H9 (cell line): ENCODE results near the gene LRRN1. TPM values are rescaled to one million over a fixed set of nuclear protein-coding genes. Genes with fewer than 3 reads are reported as not detected.

Experiments
- DNase-seq: peaks from one replicate; pipeline ENCODE4 v3.0.0-alpha.2; 2017
- H2AFZ ChIP-seq: one replicate; pipeline ENCODE4 v1.6.1; 2013; ENCODE audit warnings: mild to moderate bottlenecking, low read length, control low read depth, moderate library complexity
- H2AK5ac ChIP-seq: 2 replicates; pipeline ENCODE4 v1.6.1; 2013; ENCODE audit warnings: low read length, control low read depth, mixed read lengths; ENCODE audit not compliant: insufficient read length
- H2BK120ac ChIP-seq: one replicate; pipeline ENCODE4 v1.6.1; 2013; ENCODE audit warnings: low read depth, mild to moderate bottlenecking, low read length, control low read depth, inconsistent platforms; ENCODE audit not compliant: poor library complexity, severe bottlenecking
- H2BK12ac ChIP-seq: 2 replicates; pipeline ENCODE4 v1.6.1; 2013; ENCODE audit warnings: low read length, control low read depth, mixed read lengths, low read depth; ENCODE audit not compliant: insufficient read length
- H2BK15ac ChIP-seq: 2 replicates; pipeline ENCODE4 v1.6.1; 2013; ENCODE audit warnings: low read depth, low read length, control low read depth
- H2BK20ac ChIP-seq: one replicate; pipeline ENCODE4 v1.6.1; 2013; ENCODE audit warnings: low read depth, mild to moderate bottlenecking, low read length, control low read depth, inconsistent platforms; ENCODE audit not compliant: poor library complexity, severe bottlenecking
- H2BK5ac ChIP-seq: 2 replicates; pipeline ENCODE4 v1.6.1; 2013; ENCODE audit warnings: low read length, control low read depth, mixed read lengths; ENCODE audit not compliant: insufficient read length
- H3K14ac ChIP-seq: 2 replicates; pipeline ENCODE4 v1.6.1; 2013; ENCODE audit warnings: low read length, control low read depth; ENCODE audit not compliant: insufficient read depth
- H3K18ac ChIP-seq: 2 replicates; pipeline ENCODE4 v1.6.1; 2013; ENCODE audit warnings: low read depth, mild to moderate bottlenecking, mixed read lengths, low read length, control low read depth; ENCODE audit not compliant: insufficient read length
- H3K23ac ChIP-seq: 2 replicates; pipeline ENCODE4 v1.6.1; 2013; ENCODE audit warnings: low read length, control low read depth, mixed read lengths, low read depth; ENCODE audit not compliant: insufficient read length
- H3K23me2 ChIP-seq: 2 replicates; pipeline ENCODE4 v1.6.1; 2013; ENCODE audit warnings: low read depth, mild to moderate bottlenecking, mixed read lengths, low read length, control low read depth; ENCODE audit not compliant: insufficient read length, poor library complexity, severe bottlenecking
- H3K27ac ChIP-seq: 2 replicates; pipeline ENCODE4 v1.5.1; 2013; ENCODE audit warnings: low read length, control low read depth, mixed read lengths, low read depth; ENCODE audit not compliant: insufficient read length
- H3K27me3 ChIP-seq: 2 replicates; pipeline ENCODE4 v1.6.1; 2013; ENCODE audit warnings: low read length, control low read depth, inconsistent platforms; ENCODE audit not compliant: insufficient read depth
- H3K4ac ChIP-seq: 2 replicates; pipeline ENCODE4 v1.6.1; 2013; ENCODE audit warnings: low read depth, mild to moderate bottlenecking, control low read depth, inconsistent platforms, low read length, moderate library complexity
- H3K4me1 ChIP-seq: 2 replicates; pipeline ENCODE4 v1.6.1; 2013; ENCODE audit warnings: low read length, control low read depth, inconsistent platforms; ENCODE audit not compliant: insufficient read depth
- H3K4me2 ChIP-seq: 2 replicates; pipeline ENCODE4 v1.6.1; 2013; ENCODE audit warnings: low read length, control low read depth, mixed read lengths; ENCODE audit not compliant: insufficient read length, insufficient read depth
- H3K56ac ChIP-seq: 2 replicates; pipeline ENCODE4 v1.6.1; 2013; ENCODE audit warnings: low read depth, mild to moderate bottlenecking, mixed read lengths, low read length, control low read depth; ENCODE audit not compliant: insufficient read length
- H3K79me1 ChIP-seq: 2 replicates; pipeline ENCODE4 v1.6.1; 2013; ENCODE audit warnings: low read depth, mild to moderate bottlenecking, moderate library complexity, low read length, control low read depth, inconsistent platforms; ENCODE audit not compliant: insufficient read depth, poor library complexity, severe bottlenecking
- H3K79me2 ChIP-seq: 2 replicates; pipeline ENCODE4 v1.6.1; 2013; ENCODE audit warnings: low read length, control low read depth, inconsistent platforms; ENCODE audit not compliant: insufficient read depth
- H3K9ac ChIP-seq: 2 replicates; pipeline ENCODE4 v1.6.1; 2013; ENCODE audit warnings: low read length, control low read depth, mixed read lengths; ENCODE audit not compliant: insufficient read length; ENCODE audit errors: extremely low read depth
- H3K9me3 ChIP-seq: one replicate; pipeline ENCODE4 v1.6.1; 2013; ENCODE audit warnings: low read depth, low read length, inconsistent platforms; ENCODE audit not compliant: control insufficient read depth
- H3T11ph ChIP-seq: one replicate; pipeline ENCODE4 v1.6.1; 2013; ENCODE audit warnings: mild to moderate bottlenecking, low read length, control low read depth, inconsistent platforms
- H4K20me1 ChIP-seq: one replicate; pipeline ENCODE4 v1.6.1; 2013; ENCODE audit not compliant: control insufficient read depth, insufficient read length, insufficient read depth
- H4K5ac ChIP-seq: 2 replicates; pipeline ENCODE4 v1.6.1; 2013; ENCODE audit warnings: low read depth, mild to moderate bottlenecking, mixed read lengths, low read length, control low read depth; ENCODE audit not compliant: insufficient read length
- H4K8ac ChIP-seq: replicated peaks from 2 replicates; pipeline ENCODE4 v1.6.1; 2013; ENCODE audit warnings: low read length, control low read depth, mixed read lengths, low read depth; ENCODE audit not compliant: insufficient read length
- H4K91ac ChIP-seq: 2 replicates; pipeline ENCODE4 v1.6.1; 2013; ENCODE audit warnings: low read depth, mild to moderate bottlenecking, moderate library complexity, mixed read lengths, low read length, control low read depth; ENCODE audit not compliant: insufficient read length
- H3K27ac Mint-ChIP-seq, 3 experiments: 2 replicates in 2 of 3; 3 replicates in 1 of 3; pipeline ENCODE4 v1.8.0; 2020 to 2021; ENCODE audit warnings: mixed read lengths in 3 of 3, mild to moderate bottlenecking in 1 of 3, moderate library complexity in 1 of 3
- H3K27me3 Mint-ChIP-seq: 2 replicates; pipeline ENCODE4 v1.8.0; 2021; ENCODE audit warnings: low read depth, mild to moderate bottlenecking, moderate library complexity, mixed read lengths
- H3K36me3 Mint-ChIP-seq, 3 experiments: 2 replicates in 2 of 3; 3 replicates in 1 of 3; pipeline ENCODE4 v1.8.0; 2020 to 2021; ENCODE audit warnings: low read depth in 3 of 3, mixed read lengths in 3 of 3; ENCODE audit not compliant: insufficient read depth in 1 of 3
- H3K4me1 Mint-ChIP-seq, 2 experiments: 2 replicates each; pipeline ENCODE4 v1.8.0; 2020; ENCODE audit warnings: mixed read lengths in 2 of 2
- H3K4me3 Mint-ChIP-seq, 2 experiments: 2 replicates in 1 of 2; 3 replicates in 1 of 2; pipeline ENCODE4 v1.8.0; 2020 to 2021; ENCODE audit warnings: mild to moderate bottlenecking in 2 of 2, mixed read lengths in 2 of 2, moderate library complexity in 1 of 2
- H3K9me3 Mint-ChIP-seq, 2 experiments: 2 replicates in 1 of 2; 3 replicates in 1 of 2; pipeline ENCODE4 v1.8.0; 2020; ENCODE audit warnings: mild to moderate bottlenecking in 2 of 2, mixed read lengths in 2 of 2, moderate library complexity in 1 of 2
- WGBS: extraction: QIAGEN DNeasy Blood & Tissue Kit; methylation state at CpG from one replicate; pipeline ENCODE4 v1.1.7; 2013; ENCODE audit warnings: missing lambda C conversion rate, low lambda C conversion rate, mixed read lengths; ENCODE audit not compliant: insufficient read length; ENCODE audit errors: extremely low coverage; 5-methylcytosine and 5-hydroxymethylcytosine counted together
- total RNA-seq: library from RNA; stranded (reverse); gene quantifications from 2 replicates; pipeline ENCODE4 v1.2.1, GENCODE V29; 2021
- TF ChIP-seq, protein P1 (sequence below): fragments of 200-600 bp; sonication (generic); conservative IDR thresholded peaks from 3 replicates; pipeline ENCODE4 v1.8.0; 2021; ENCODE audit warnings: antibody characterized with exemption, mild to moderate bottlenecking

The LRRN1 gene
- total RNA-seq, 1 experiment from 2014 or later = 269 TPM

DNA sequence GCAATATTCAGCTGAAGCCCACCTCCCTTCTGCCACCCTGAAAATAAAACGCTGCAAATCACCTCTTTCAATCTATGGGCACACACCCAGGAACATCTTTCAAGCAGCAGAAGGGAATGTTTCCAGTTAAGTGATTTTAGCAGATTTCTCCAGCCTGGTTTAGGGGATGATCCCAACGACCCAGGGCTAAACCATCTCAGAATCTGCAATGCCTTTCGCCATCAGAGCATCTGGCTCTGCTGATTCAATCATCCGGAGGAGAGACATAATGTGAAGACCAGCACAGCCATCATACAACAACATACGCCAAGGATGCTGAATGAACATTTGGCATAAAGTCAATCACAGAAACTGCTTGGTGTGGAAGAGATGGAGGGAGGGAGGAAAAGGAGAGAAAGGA is 15.5 kb upstream of the LRRN1 start:
- Histone ChIP-seq H3K9ac (no peak overlapping the region), H3K27me3 (no peaks in the 10 kb centered on the region), H3K56ac (no peak overlapping the region), H3K27ac (no peak overlapping the region), H4K5ac (no peak overlapping the region), H2BK20ac (no peak overlapping the region), H2BK120ac (no peak overlapping the region), H3K4me2 (no peak overlapping the region), H2BK12ac (no peak overlapping the region), H2AFZ (no peak overlapping the region), H2BK15ac (no peak overlapping the region), H2BK5ac (no peak overlapping the region), H4K8ac (no peak overlapping the region), H3T11ph (no peak overlapping the region), H3K79me1 (no peaks in the 10 kb centered on the region), H2AK5ac (no peak overlapping the region), H3K79me2 (no peaks in the 10 kb centered on the region), H3K18ac (no peak overlapping the region), H3K23ac (no peak overlapping the region), H4K20me1 (no peaks in the 10 kb centered on the region), H3K9me3 (no peaks in the 10 kb centered on the region), H3K4ac (no peak overlapping the region), H3K14ac (no peak overlapping the region), H4K91ac (no peak overlapping the region), H3K23me2 (no peaks in the 10 kb centered on the region), H3K4me1 (no peaks in the 10 kb centered on the region)
- WGBS = no CpG with 5 or more reads among the region's 5 CpGs
- Mint-ChIP-seq H3K27ac (peak overlapping the region in 1 of 3 experiments; percentile 2; a peak in 1 of 7 replicates), H3K27me3 (no peaks in the 10 kb centered on the region; the same call in 1 of the 2 replicates), H3K4me1 (peaks cover 0 to 8% of the 10 kb centered on the region in 2 experiments; a peak in 2 of 4 replicates), H3K4me3 (no peak overlapping the region), H3K9me3 (peaks cover 0 to 3% of the 10 kb centered on the region in 2 experiments; a peak in 1 of 5 replicates), H3K36me3 (no peaks in the 10 kb centered on the region)
- DNase-seq = no peak
- TF ChIP-seq, protein P1, sequence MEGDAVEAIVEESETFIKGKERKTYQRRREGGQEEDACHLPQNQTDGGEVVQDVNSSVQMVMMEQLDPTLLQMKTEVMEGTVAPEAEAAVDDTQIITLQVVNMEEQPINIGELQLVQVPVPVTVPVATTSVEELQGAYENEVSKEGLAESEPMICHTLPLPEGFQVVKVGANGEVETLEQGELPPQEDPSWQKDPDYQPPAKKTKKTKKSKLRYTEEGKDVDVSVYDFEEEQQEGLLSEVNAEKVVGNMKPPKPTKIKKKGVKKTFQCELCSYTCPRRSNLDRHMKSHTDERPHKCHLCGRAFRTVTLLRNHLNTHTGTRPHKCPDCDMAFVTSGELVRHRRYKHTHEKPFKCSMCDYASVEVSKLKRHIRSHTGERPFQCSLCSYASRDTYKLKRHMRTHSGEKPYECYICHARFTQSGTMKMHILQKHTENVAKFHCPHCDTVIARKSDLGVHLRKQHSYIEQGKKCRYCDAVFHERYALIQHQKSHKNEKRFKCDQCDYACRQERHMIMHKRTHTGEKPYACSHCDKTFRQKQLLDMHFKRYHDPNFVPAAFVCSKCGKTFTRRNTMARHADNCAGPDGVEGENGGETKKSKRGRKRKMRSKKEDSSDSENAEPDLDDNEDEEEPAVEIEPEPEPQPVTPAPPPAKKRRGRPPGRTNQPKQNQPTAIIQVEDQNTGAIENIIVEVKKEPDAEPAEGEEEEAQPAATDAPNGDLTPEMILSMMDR = no peak
